Neuronal stem cell (in vitro differentiated cells): ENCODE measurements around the gene HIPK2.
A peak's percentile ranks its signal among the peaks of the same experiment; 100 is the strongest.

Experiments
- DNase-seq: peaks from one replicate; pipeline ENCODE4 v3.0.0-alpha.2; 2013; ENCODE audit warnings: low spot score
- H2AFZ ChIP-seq: one replicate; pipeline ENCODE4 v1.6.1; 2013; ENCODE audit warnings: mild to moderate bottlenecking, low read length, inconsistent platforms
- H2AK5ac ChIP-seq: 2 replicates; pipeline ENCODE4 v1.6.1; 2013; ENCODE audit warnings: low read depth, mild to moderate bottlenecking, inconsistent platforms, low read length, moderate library complexity, mixed read lengths
- H2BK120ac ChIP-seq: 2 replicates; pipeline ENCODE4 v1.6.1; 2013; ENCODE audit warnings: low read depth, mild to moderate bottlenecking, inconsistent platforms, low read length, moderate library complexity, mixed read lengths
- H2BK12ac ChIP-seq: one replicate; pipeline ENCODE4 v1.6.1; 2013; ENCODE audit warnings: low read length, inconsistent platforms
- H2BK15ac ChIP-seq: 2 replicates; pipeline ENCODE4 v1.6.1; 2013; ENCODE audit warnings: mild to moderate bottlenecking, low read length, inconsistent platforms, mixed read lengths
- H2BK5ac ChIP-seq: one replicate; pipeline ENCODE4 v1.6.1; 2013; ENCODE audit warnings: inconsistent platforms, mild to moderate bottlenecking, low read length, moderate library complexity
- H3K14ac ChIP-seq: one replicate; pipeline ENCODE4 v1.6.1; 2013; ENCODE audit warnings: low read length, inconsistent platforms
- H3K18ac ChIP-seq: 2 replicates; pipeline ENCODE4 v1.6.1; 2013; ENCODE audit warnings: low read length, inconsistent platforms
- H3K23ac ChIP-seq: 2 replicates; pipeline ENCODE4 v1.6.1; 2013; ENCODE audit warnings: low read depth, mild to moderate bottlenecking, mixed read lengths, low read length, inconsistent platforms; ENCODE audit not compliant: poor library complexity
- H3K27ac ChIP-seq: replicated peaks from 3 replicates; pipeline ENCODE4 v1.5.1; 2013; ENCODE audit warnings: low read length, inconsistent platforms
- H3K27me3 ChIP-seq, 3 experiments: 2 replicates each; pipeline ENCODE4 v1.6.1; 2013; ENCODE audit warnings: low read length in 3 of 3, mild to moderate bottlenecking in 2 of 3, inconsistent platforms in 1 of 3, low read depth in 1 of 3, mixed read lengths in 1 of 3, moderate library complexity in 1 of 3; ENCODE audit not compliant: control insufficient read depth in 3 of 3, insufficient read depth in 3 of 3
- H3K36me3 ChIP-seq, 2 donors: replicated peaks in 1 of 2; 2 replicates each; pipeline ENCODE4 v1.6.1; 2013; ENCODE audit warnings: low read length in 2 of 2; ENCODE audit not compliant: control insufficient read depth in 2 of 2, insufficient read depth in 2 of 2
- H3K4ac ChIP-seq: 2 replicates; pipeline ENCODE4 v1.6.1; 2013; ENCODE audit warnings: inconsistent platforms, mild to moderate bottlenecking, low read length, moderate library complexity
- H3K4me1 ChIP-seq, 2 donors: 1 replicate in 1 of 2; 2 replicates in 1 of 2; pipeline ENCODE4 v1.6.1; 2013; ENCODE audit warnings: low read length in 2 of 2, low read depth in 1 of 2; ENCODE audit not compliant: control insufficient read depth in 2 of 2, insufficient read depth in 1 of 2
- H3K4me2 ChIP-seq: one replicate; pipeline ENCODE4 v1.6.1; 2013; ENCODE audit warnings: mild to moderate bottlenecking, low read length, inconsistent platforms; ENCODE audit not compliant: insufficient read depth, poor library complexity, severe bottlenecking
- H3K4me3 ChIP-seq, 2 donors: 2 replicates each; pipeline ENCODE4 v1.5.1; 2013; ENCODE audit warnings: low read length in 2 of 2, mild to moderate bottlenecking in 2 of 2, inconsistent platforms in 1 of 2, moderate library complexity in 1 of 2
- H3K79me1 ChIP-seq: one replicate; pipeline ENCODE4 v1.6.1; 2013; ENCODE audit warnings: low read depth, mild to moderate bottlenecking, inconsistent platforms, low read length, moderate library complexity
- H3K9ac ChIP-seq: one replicate; pipeline ENCODE4 v1.6.1; 2013; ENCODE audit warnings: mild to moderate bottlenecking, low read depth, low read length, inconsistent platforms; ENCODE audit not compliant: poor library complexity
- H3K9me3 ChIP-seq, 2 donors: replicated peaks in 1 of 2; 2 replicates each; pipeline versions ENCODE3 to v1.6.1; 2013; ENCODE audit warnings: low read length in 2 of 2, mild to moderate bottlenecking in 2 of 2, inconsistent platforms in 1 of 2, low read depth in 1 of 2, mixed read lengths in 1 of 2, moderate library complexity in 1 of 2; ENCODE audit not compliant: control insufficient read depth in 2 of 2, insufficient read depth in 1 of 2
- H4K8ac ChIP-seq: one replicate; pipeline ENCODE4 v1.6.1; 2013; ENCODE audit warnings: low read depth, mild to moderate bottlenecking, inconsistent platforms, low read length, moderate library complexity
- H4K91ac ChIP-seq: one replicate; pipeline ENCODE4 v1.6.1; 2013; ENCODE audit warnings: low read length, low read depth, mild to moderate bottlenecking, inconsistent platforms; ENCODE audit not compliant: poor library complexity
- WGBS, 2 donors: extraction: QIAGEN DNeasy Blood & Tissue Kit; methylation state at CpG; one replicate each; pipeline ENCODE4 v1.1.7; 2013; ENCODE audit warnings: missing lambda C conversion rate in 2 of 2, mixed read lengths in 1 of 2; ENCODE audit not compliant: insufficient read length in 2 of 2, insufficient replicate concordance in 1 of 2; ENCODE audit errors: extremely low coverage in 2 of 2; 5-methylcytosine and 5-hydroxymethylcytosine counted together

Gene HIPK2

DNA sequence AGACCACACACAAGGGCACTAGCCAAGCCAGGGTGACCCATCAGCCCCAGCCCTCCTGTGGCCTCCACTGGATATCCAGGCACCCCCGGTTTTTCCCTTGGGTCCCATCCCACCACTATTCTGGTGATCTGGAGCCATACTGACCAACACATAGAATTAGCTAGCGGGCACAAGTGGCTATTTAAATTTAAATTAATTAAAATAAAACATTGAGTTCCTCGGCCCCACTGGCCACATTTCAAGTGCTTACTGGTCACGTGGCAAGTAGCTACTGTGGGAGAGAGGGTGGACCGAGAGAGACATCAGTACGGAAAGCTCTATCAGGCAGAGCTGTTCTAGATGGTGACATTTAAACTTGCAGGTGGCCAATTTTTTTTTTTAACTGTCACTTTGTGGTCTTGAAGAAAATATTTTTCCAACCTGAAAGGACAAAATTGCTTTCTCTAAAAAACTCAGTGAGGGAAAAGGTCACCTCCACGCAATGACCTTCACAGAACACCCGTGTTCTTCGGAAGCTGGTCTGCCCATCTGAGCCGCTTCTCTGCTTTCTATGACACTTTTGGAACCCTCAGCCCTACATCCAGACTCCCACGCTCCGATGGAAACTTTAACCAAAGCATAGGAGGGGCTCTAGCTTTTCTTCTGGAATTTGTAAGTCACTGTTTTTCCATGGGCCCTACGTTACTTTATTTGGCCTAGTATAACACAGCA, 30.0 kb downstream of the HIPK2 start:
- Histone ChIP-seq H3K14ac (no peak overlapping the region), H3K36me3 (peaks cover 0 to 10% of the 10 kb centered on the region in 2 donors), H2AFZ (no peak overlapping the region), H4K8ac (no peak overlapping the region), H2BK120ac (no peak overlapping the region), H3K9me3 (no peaks in the 10 kb centered on the region), H3K79me1 (peaks cover 3% of the 10 kb centered on the region), H3K4me1 (peaks cover 12 to 19% of the 10 kb centered on the region in 2 donors), H3K4ac (no peak overlapping the region), H2AK5ac (no peak overlapping the region), H4K91ac (no peak overlapping the region), H2BK12ac (no peak overlapping the region), H3K4me3 (no peak overlapping the region), H3K23ac (no peak overlapping the region), H2BK15ac (no peak overlapping the region), H3K4me2 (no peak overlapping the region), H2BK5ac (no peak overlapping the region), H3K27ac (no peak overlapping the region), H3K9ac (no peak overlapping the region), H3K27me3 (no peaks in the 10 kb centered on the region), H3K18ac (no peak overlapping the region)
- DNase-seq = no peak
- WGBS, 2 donors = no CpG with 5 or more reads among the region's 13 CpGs

DNA sequence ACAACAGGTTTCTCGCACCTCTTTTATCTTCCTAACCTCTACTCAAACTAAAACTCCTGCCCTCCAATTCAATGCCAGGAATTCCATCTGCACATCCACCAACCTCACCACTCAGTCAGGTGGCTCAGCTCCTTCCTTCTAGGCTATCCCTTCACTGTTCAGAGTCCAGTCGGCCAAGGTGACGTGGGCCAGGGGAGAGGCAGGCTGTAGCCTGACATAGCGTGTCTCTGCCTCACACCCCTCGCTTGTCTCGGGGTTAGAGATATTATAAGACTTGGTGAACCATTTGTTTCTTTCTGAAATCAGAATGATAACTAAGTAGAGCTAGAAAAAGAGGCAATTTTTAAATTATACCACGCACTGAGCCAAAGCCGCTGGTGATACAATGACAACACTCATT, 31.1 kb downstream of the HIPK2 start:
- no peak overlapping the region for H2AK5ac ChIP-seq
- no peak overlapping the region for H2BK120ac ChIP-seq
- no peaks in the 10 kb centered on the region for H3K27me3 ChIP-seq
- H3K4me2 ChIP-seq = no peak overlapping the region
- no peak overlapping the region for H2AFZ ChIP-seq
- H3K36me3 ChIP-seq = peaks cover 0 to 10% of the 10 kb centered on the region in 2 donors
- H3K4me3 ChIP-seq = no peak overlapping the region
- no peak overlapping the region for H2BK5ac ChIP-seq
- no CpG with 5 or more reads among the region's 8 CpGs for WGBS, 2 donors
- no peak overlapping the region for H3K18ac ChIP-seq
- no peak overlapping the region for H2BK12ac ChIP-seq
- H3K79me1 ChIP-seq = peaks cover 3% of the 10 kb centered on the region
- H3K27ac ChIP-seq = no peak overlapping the region
- peaks cover 12 to 19% of the 10 kb centered on the region in 2 donors for H3K4me1 ChIP-seq
- no peaks in the 10 kb centered on the region for H3K9me3 ChIP-seq
- H3K14ac ChIP-seq = no peak overlapping the region
- H3K9ac ChIP-seq = no peak overlapping the region
- H4K8ac ChIP-seq = no peak overlapping the region
- H4K91ac ChIP-seq = no peak overlapping the region
- H3K23ac ChIP-seq = no peak overlapping the region
- no peak for DNase-seq
- H2BK15ac ChIP-seq = no peak overlapping the region
- H3K4ac ChIP-seq = no peak overlapping the region

DNA sequence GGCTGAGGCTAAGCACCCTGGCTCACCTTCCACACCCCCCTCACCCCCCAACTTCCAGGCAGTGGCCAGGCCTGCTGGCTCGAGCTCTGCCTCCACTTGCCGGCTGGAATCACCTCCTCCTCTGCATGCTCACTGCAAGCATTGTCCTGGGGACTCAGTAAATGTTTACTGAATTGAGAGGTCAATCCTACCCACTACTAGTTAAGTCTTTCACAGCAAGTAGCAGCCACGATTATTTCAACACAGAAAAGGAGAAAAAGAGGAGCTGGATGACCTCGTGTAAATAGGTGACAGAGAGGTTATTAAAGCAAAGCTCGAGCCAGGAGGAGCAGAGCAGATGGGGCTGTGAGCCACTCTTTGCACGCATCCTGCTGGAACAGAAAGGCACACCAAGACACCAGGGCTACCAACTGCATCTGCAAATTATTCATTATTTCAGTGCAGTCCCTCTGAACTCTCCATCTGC, 32.1 kb downstream of the HIPK2 start:
- no peak overlapping the region for H3K4me2 ChIP-seq
- no peak overlapping the region for H2BK12ac ChIP-seq
- no peaks in the 10 kb centered on the region for H3K27me3 ChIP-seq
- H3K36me3 ChIP-seq = peaks cover 0 to 9% of the 10 kb centered on the region in 2 donors
- H3K4me3 ChIP-seq = no peak overlapping the region
- H2AFZ ChIP-seq = no peak overlapping the region
- H3K4me1 ChIP-seq = peaks cover 12 to 17% of the 10 kb centered on the region in 2 donors
- H3K14ac ChIP-seq = no peak overlapping the region
- no CpG with 5 or more reads among the region's 6 CpGs for WGBS, 2 donors
- H3K4ac ChIP-seq = no peak overlapping the region
- no peak overlapping the region for H3K18ac ChIP-seq
- H4K91ac ChIP-seq = no peak overlapping the region
- H3K9ac ChIP-seq = no peak overlapping the region
- no peak overlapping the region for H2BK120ac ChIP-seq
- DNase-seq = no peak
- no peak overlapping the region for H2BK5ac ChIP-seq
- H3K27ac ChIP-seq = peak overlapping the region; percentile 57
- peaks cover 3% of the 10 kb centered on the region for H3K79me1 ChIP-seq
- no peaks in the 10 kb centered on the region for H3K9me3 ChIP-seq
- H2AK5ac ChIP-seq = no peak overlapping the region
- H3K23ac ChIP-seq = no peak overlapping the region
- H2BK15ac ChIP-seq = no peak overlapping the region
- H4K8ac ChIP-seq = no peak overlapping the region

DNA sequence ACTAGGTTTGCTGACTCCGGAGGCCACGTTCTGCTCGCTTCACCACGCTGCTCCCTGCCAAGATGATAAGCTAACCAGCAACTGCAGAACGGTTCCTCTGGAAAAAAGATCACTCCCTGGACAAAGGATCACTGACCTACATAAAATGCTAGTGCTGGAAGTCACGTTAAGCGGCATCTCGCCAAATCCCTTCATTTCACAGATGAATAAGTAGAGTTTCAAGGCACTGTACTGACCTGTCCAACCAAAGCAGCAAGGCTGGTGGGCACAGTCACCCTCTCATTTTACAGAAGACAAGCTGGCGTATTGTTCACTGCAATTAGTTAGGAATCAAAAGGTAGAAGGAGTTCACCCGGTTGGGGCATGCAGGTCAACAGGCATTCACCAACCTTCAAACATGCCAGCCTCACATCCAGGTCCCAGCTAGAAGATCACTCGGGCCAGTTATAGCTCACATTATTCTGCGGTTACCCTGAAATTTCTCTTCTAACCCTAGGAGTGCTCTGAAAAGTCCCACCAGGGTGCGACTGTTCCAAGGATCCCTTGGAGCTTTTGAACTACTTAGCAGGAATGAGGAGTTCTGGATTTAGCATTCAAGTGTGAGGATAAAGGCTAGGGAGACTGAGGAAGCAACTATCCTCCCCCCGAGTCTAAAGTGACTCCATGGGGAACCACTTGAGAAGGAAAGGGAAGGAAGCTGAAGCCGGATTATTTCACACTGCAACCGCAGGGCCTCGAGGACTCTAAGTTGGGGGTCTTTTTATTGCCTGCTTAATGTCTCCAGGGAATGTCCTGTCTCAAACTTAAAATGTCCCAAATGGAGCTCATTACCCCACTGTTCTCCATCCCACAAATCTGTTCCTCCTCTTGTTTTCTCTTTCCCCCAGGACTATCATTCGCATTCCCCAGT, 32.8 kb downstream of the HIPK2 start:
- Histone ChIP-seq H2BK5ac (no peak overlapping the region), H3K4ac (no peak overlapping the region), H3K14ac (no peak overlapping the region), H4K8ac (no peak overlapping the region), H3K27ac (no peak overlapping the region), H3K36me3 (peaks cover 0 to 7% of the 10 kb centered on the region in 2 donors), H3K9ac (no peak overlapping the region), H3K18ac (no peak overlapping the region), H3K4me3 (no peak overlapping the region), H3K4me2 (no peak overlapping the region), H4K91ac (no peak overlapping the region), H2BK12ac (no peak overlapping the region), H3K23ac (no peak overlapping the region), H3K79me1 (peaks cover 3% of the 10 kb centered on the region), H3K27me3 (no peaks in the 10 kb centered on the region), H2BK120ac (no peak overlapping the region), H2AK5ac (no peak overlapping the region), H3K9me3 (no peaks in the 10 kb centered on the region), H2BK15ac (no peak overlapping the region), H3K4me1 (peaks cover 12 to 17% of the 10 kb centered on the region in 2 donors), H2AFZ (no peak overlapping the region)
- whole genome bisulfite sequencing, 2 donors = no CpG with 5 or more reads among the region's 18 CpGs
- no peak for DNase-seq
